ENCODE measurements around the gene HNRNPC. TPM values are rescaled to one million over a fixed set of nuclear protein-coding genes. Genes with fewer than 3 reads are reported as not detected.
A peak's percentile ranks its signal among the peaks of the same experiment; 100 is the strongest.
"Not testable (repeated sequence)": the region's sequence is repeated elsewhere in the genome, so short reads cannot be mapped to it uniquely, and the experiment has no call there.

HNRNPC gene
- total RNA-seq, 2 experiments from 2014 or later, result 897 to 1,000 TPM

- no peak overlapping the region for H3K4me3 ChIP-seq (ENCODE audit: low read depth, low read length, poor library complexity, severe bottlenecking)
These were observed 12.5 kb downstream of the HNRNPC start for GRCh38 chr14:21256539-21257393.

GRCh38 chr14:21256102-21256447 is 13.2 kb downstream of the HNRNPC start:
- Histone ChIP-seq H3K36me3 (ENCODE audit: insufficient read depth, low read length) (peaks cover 99% of the 10 kb centered on the region), H3K4me1 (ENCODE audit: insufficient read depth, low read length, poor library complexity, severe bottlenecking) (peaks cover 19% of the 10 kb centered on the region), H4K20me1 (ENCODE audit: insufficient read depth, low read length) (peaks cover 65% of the 10 kb centered on the region), H3K79me2 (ENCODE audit: insufficient read depth, low read depth, low read length) (peaks cover 100% of the 10 kb centered on the region)
- H3K9me2 ChIP-seq (ENCODE audit: insufficient read depth, low read length); intact Hi-C loops (cut with micrococcal nuclease; ENCODE audit: unreplicated experiment); H3K9me3 ChIP-seq (ENCODE audit: low read length); H3K27ac ChIP-seq (ENCODE audit: low read depth, low read length, poor library complexity, severe bottlenecking); DNase-seq (ENCODE audit: low spot score); CTCF ChIA-PET (ENCODE audit: unreplicated experiment); H3K4me2 ChIP-seq (ENCODE audit: low read length); H3K4me3 ChIP-seq (ENCODE audit: low read depth, low read length, poor library complexity, severe bottlenecking); BruUV-seq (replicated peaks); H2AFZ ChIP-seq (ENCODE audit: low read length): not testable (repeated sequence)
- POLR2A ChIA-PET, result interaction anchor here (0.6 to 3.3 kb wide), 4 partner anchors 9 to 151 kb away, joined by 3 to 23 read pairs (median 4); no protein-coding TSS in a partner anchor

More at GRCh38 chr14:21256539-21257393, 12.5 kb downstream of the HNRNPC start:
- Histone ChIP-seq H3K9me3 (ENCODE audit: low read length) (no peaks in the 10 kb centered on the region), H3K4me1 (ENCODE audit: insufficient read depth, low read length, poor library complexity, severe bottlenecking) (peaks cover 23% of the 10 kb centered on the region), H3K4me2 (ENCODE audit: low read length) (no peak overlapping the region), H4K20me1 (ENCODE audit: insufficient read depth, low read length) (peaks cover 66% of the 10 kb centered on the region), H3K27ac (ENCODE audit: low read depth, low read length, poor library complexity, severe bottlenecking) (no peak overlapping the region), H3K9me2 (ENCODE audit: insufficient read depth, low read length) (no peaks in the 10 kb centered on the region), H3K36me3 (ENCODE audit: insufficient read depth, low read length) (peaks cover 99% of the 10 kb centered on the region), H3K79me2 (ENCODE audit: insufficient read depth, low read depth, low read length) (peaks cover 100% of the 10 kb centered on the region), H2AFZ (ENCODE audit: low read length) (no peak overlapping the region)
- ChIA-PET POLR2A (interaction anchor here (0.6 to 3.3 kb wide), 6 partner anchors 8 to 1249 kb away, joined by 3 to 23 read pairs (median 4); no protein-coding TSS in a partner anchor), CTCF (ENCODE audit: unreplicated experiment) (no interaction called here)
- TF ChIP-seq CTCF (conservative IDR thresholded peaks at IDR 0.05; ENCODE audit: low read length) (no peak), EZH2phosphoT487 (IDR thresholded peaks at IDR 0.05; ENCODE audit: borderline replicate concordance, low read depth, low read length) (no peak)
- BruUV-seq (replicated peaks), result no TSS peak
- DNase-seq (ENCODE audit: low spot score), result no peak
- intact Hi-C loops (cut with micrococcal nuclease; ENCODE audit: unreplicated experiment), result no loop called here

DNA sequence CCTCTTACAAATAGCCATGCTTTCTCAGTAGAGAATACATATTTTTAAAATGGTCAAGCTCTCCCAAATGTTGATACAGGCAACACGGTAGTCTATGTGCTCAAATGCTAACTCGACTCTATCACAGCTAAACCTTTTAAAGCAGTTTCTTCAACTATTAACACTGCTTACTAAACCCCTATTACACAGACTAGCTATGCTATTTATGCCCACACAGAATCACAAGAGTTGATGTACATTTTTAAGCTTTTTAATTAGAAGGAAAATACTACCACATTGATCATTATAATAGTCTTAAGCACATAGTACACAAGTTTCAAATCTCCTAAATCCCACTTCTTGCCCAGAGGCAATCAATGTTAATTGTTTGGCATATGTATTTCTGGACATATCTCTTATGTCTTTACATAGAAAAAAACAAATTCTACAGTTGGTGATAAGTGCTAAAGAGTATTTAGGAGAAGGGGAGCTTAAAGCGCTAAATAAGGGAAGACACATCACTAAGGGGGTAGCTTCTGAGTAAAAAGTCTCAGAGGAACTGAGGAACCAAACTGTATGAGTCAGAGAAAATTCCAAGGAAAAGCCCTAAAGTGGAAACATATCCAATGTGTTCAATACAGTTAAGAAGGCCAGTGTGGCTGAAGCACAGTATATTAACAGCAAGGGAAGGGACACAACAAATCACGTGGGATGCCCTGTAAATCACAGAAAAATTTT is 13.7 kb downstream of the HNRNPC start:
- ChIA-PET CTCF (ENCODE audit: unreplicated experiment) (no interaction called here), POLR2A (interaction anchor here (0.5 to 3.3 kb wide), 6 partner anchors 9 to 151 kb away, joined by 3 to 23 read pairs (median 3); no protein-coding TSS in a partner anchor)
- peaks cover 66% of the 10 kb centered on the region for H4K20me1 ChIP-seq (ENCODE audit: insufficient read depth, low read length)
- H3K4me3 ChIP-seq (ENCODE audit: low read depth, low read length, poor library complexity, severe bottlenecking), result no peak overlapping the region
- DNase-seq (ENCODE audit: low spot score), result no peak
- no peaks in the 10 kb centered on the region for H3K9me2 ChIP-seq (ENCODE audit: insufficient read depth, low read length)
- intact Hi-C loops (cut with micrococcal nuclease; ENCODE audit: unreplicated experiment), result no loop called here
- H2AFZ ChIP-seq (ENCODE audit: low read length), result no peak overlapping the region
- H3K4me2 ChIP-seq (ENCODE audit: low read length), result no peak overlapping the region
- no peak for TF ChIP-seq CTCF (conservative IDR thresholded peaks at IDR 0.05; ENCODE audit: low read length)
- TF ChIP-seq EZH2phosphoT487 (IDR thresholded peaks at IDR 0.05; ENCODE audit: borderline replicate concordance, low read depth, low read length), result no peak
- 0 out of 2 replicates have a peak, but pooled peaks cover 2% of the 10 kb centered on the region for H3K9me3 ChIP-seq (ENCODE audit: low read length)
- H3K79me2 ChIP-seq (ENCODE audit: insufficient read depth, low read depth, low read length), result peaks cover 100% of the 10 kb centered on the region
- BruUV-seq (replicated peaks), result TSS peak; percentile 0
- peaks cover 99% of the 10 kb centered on the region for H3K36me3 ChIP-seq (ENCODE audit: insufficient read depth, low read length)
- no peak overlapping the region for H3K27ac ChIP-seq (ENCODE audit: low read depth, low read length, poor library complexity, severe bottlenecking)
- H3K4me1 ChIP-seq (ENCODE audit: insufficient read depth, low read length, poor library complexity, severe bottlenecking), result peaks cover 16% of the 10 kb centered on the region

All from OCI-LY7 (cell line).